IMR-90 (cell line): ENCODE measurements around the gene KRTAP10-10. TPM values are rescaled to one million over a fixed set of nuclear protein-coding genes. Genes with fewer than 3 reads are reported as not detected.

Source experiments
- ATAC-seq: fragments of 200-7000 bp; cut with Tn5 transposase; 2 replicates; pipeline ENCODE4 v1.9.1; 2020; ENCODE audit warnings: low read depth, mild to moderate bottlenecking, moderate library complexity
- BruUV-seq: library from RNA; stranded (reverse); fragments of 400-500 nt; replicated peaks from 2 replicates; lab custom pipeline; 2021; lab: Mats Ljungman, UMichigan
- CTCF ChIA-PET: fragments of 300-600 bp; formaldehyde crosslinking; extraction: SDS; loops from one replicate; lab custom pipeline; 2021; ENCODE audit warnings: antibody characterized with exemption; lab: Yijun Ruan, JAX
- POLR2A ChIA-PET: fragments of 300-600 bp; sonication (Branson Sonifier 250); formaldehyde crosslinking; loops from one replicate; lab custom pipeline; 2022; ENCODE audit warnings: antibody characterized with exemption; ENCODE audit not compliant: unreplicated experiment; lab: Charles Lee
- DNase-seq: peaks from one replicate; pipeline ENCODE4 v3.0.0; 2013
- H2AFZ ChIP-seq: replicated peaks from 2 replicates; pipeline ENCODE3; 2013; ENCODE audit warnings: low read length, mild to moderate bottlenecking; ENCODE audit not compliant: poor library complexity
- H2AK5ac ChIP-seq: 2 replicates; pipeline ENCODE4 v1.6.1; 2013; ENCODE audit warnings: low read depth, low read length, inconsistent platforms
- H2AK9ac ChIP-seq: replicated peaks from 2 replicates; pipeline ENCODE3; 2013; ENCODE audit warnings: mild to moderate bottlenecking, low read depth, low read length, moderate library complexity; ENCODE audit not compliant: poor library complexity
- H2BK120ac ChIP-seq: 2 replicates; pipeline ENCODE4 v1.6.1; 2013; ENCODE audit warnings: low read depth, low read length, inconsistent platforms
- H2BK15ac ChIP-seq: 3 replicates; pipeline ENCODE4 v1.6.1; 2013; ENCODE audit warnings: low read depth, low read length, inconsistent platforms
- H2BK20ac ChIP-seq: 2 replicates; pipeline ENCODE4 v1.6.1; 2013; ENCODE audit warnings: low read depth, mild to moderate bottlenecking, inconsistent platforms, low read length, moderate library complexity
- H2BK5ac ChIP-seq: 2 replicates; pipeline ENCODE4 v1.6.1; 2013; ENCODE audit warnings: mild to moderate bottlenecking, low read depth, low read length, inconsistent platforms; ENCODE audit not compliant: poor library complexity, severe bottlenecking
- H3K14ac ChIP-seq: replicated peaks from 2 replicates; pipeline ENCODE4 v1.6.1; 2013; ENCODE audit warnings: low read depth, low read length, inconsistent platforms
- H3K18ac ChIP-seq: 2 replicates; pipeline ENCODE4 v1.6.1; 2013; ENCODE audit warnings: low read depth, low read length, control low read depth
- H3K23ac ChIP-seq: 2 replicates; pipeline ENCODE4 v1.6.1; 2013; ENCODE audit warnings: low read depth, low read length, inconsistent platforms
- H3K27ac ChIP-seq: 2 replicates; pipeline ENCODE4 v1.5.1; 2013; ENCODE audit warnings: mild to moderate bottlenecking, control low read depth, low read length; ENCODE audit not compliant: insufficient read depth
- H3K27me3 ChIP-seq: 2 replicates; pipeline ENCODE4 v1.6.1; 2013; ENCODE audit warnings: low read length; ENCODE audit not compliant: control insufficient read depth, insufficient read depth
- H3K36me3 ChIP-seq: 2 replicates; pipeline ENCODE4 v1.6.1; 2013; ENCODE audit warnings: low read length, mixed read lengths; ENCODE audit not compliant: control insufficient read depth, insufficient read depth
- H3K4ac ChIP-seq: 2 replicates; pipeline ENCODE4 v1.6.1; 2013; ENCODE audit warnings: low read depth, low read length, inconsistent platforms
- H3K4me1 ChIP-seq: 2 replicates; pipeline ENCODE4 v1.6.1; 2013; ENCODE audit warnings: low read length, mixed read lengths; ENCODE audit not compliant: control insufficient read depth, insufficient read depth
- H3K4me2 ChIP-seq: 2 replicates; pipeline ENCODE4 v1.6.1; 2013; ENCODE audit warnings: low read depth, mild to moderate bottlenecking, control low read depth, low read length, moderate library complexity
- H3K4me3 ChIP-seq: 2 replicates; pipeline ENCODE4 v1.5.1; 2013; ENCODE audit warnings: low read depth, mild to moderate bottlenecking, control low read depth, low read length, moderate library complexity; ENCODE audit not compliant: insufficient read depth
- H3K56ac ChIP-seq: 2 replicates; pipeline ENCODE4 v1.6.1; 2013; ENCODE audit warnings: low read length, inconsistent platforms; ENCODE audit not compliant: insufficient read depth; ENCODE audit errors: extremely low read depth
- H3K79me1 ChIP-seq, 2 experiments: 2 replicates each; pipeline ENCODE4 v1.6.1; 2013; ENCODE audit warnings: low read length in 2 of 2, inconsistent platforms in 1 of 2, low read depth in 1 of 2
- H3K9ac ChIP-seq: 2 replicates; pipeline ENCODE4 v1.6.1; 2013; ENCODE audit warnings: low read depth, low read length, control low read depth
- H3K9me1 ChIP-seq: 2 replicates; pipeline ENCODE4 v1.6.1; 2013; ENCODE audit warnings: low read length, inconsistent platforms; ENCODE audit not compliant: insufficient read depth
- H3K9me3 ChIP-seq: 2 replicates; pipeline ENCODE4 v1.6.1; 2013; ENCODE audit warnings: low read length; ENCODE audit not compliant: control insufficient read depth, insufficient read depth
- H4K20me1 ChIP-seq: 2 replicates; pipeline ENCODE4 v1.6.1; 2013; ENCODE audit warnings: low read length, inconsistent platforms; ENCODE audit not compliant: insufficient read depth
- H4K5ac ChIP-seq: 2 replicates; pipeline ENCODE4 v1.6.1; 2013; ENCODE audit warnings: mild to moderate bottlenecking, low read depth, low read length, control low read depth
- H4K8ac ChIP-seq, 2 experiments: 2 replicates each; pipeline ENCODE4 v1.6.1; 2013; ENCODE audit warnings: low read depth in 2 of 2, low read length in 2 of 2, control low read depth in 1 of 2, inconsistent platforms in 1 of 2
- H4K91ac ChIP-seq: 2 replicates; pipeline ENCODE4 v1.6.1; 2013; ENCODE audit warnings: low read depth, low read length, inconsistent platforms; ENCODE audit not compliant: insufficient read depth
- BHLHE40 ChIP-seq: fragments of 150-350 bp; IDR thresholded peaks from 2 replicates; pipeline ENCODE4 v1.6.1; 2016; ENCODE audit warnings: mild to moderate bottlenecking, low read depth, low read length
- CHD1 ChIP-seq: IDR thresholded peaks from 2 replicates; pipeline ENCODE4 v1.6.1; 2012; ENCODE audit warnings: low read depth, low read length, improper control_type of control experiment
- CTCF ChIP-seq: conservative IDR thresholded peaks from 2 replicates; pipeline ENCODE4 v1.5.1; 2012; ENCODE audit warnings: mild to moderate bottlenecking, low read depth, low read length, improper control_type of control experiment
- ELK1 ChIP-seq: fragments of 150-350 bp; IDR thresholded peaks from 2 replicates; pipeline ENCODE4 v1.6.1; 2016; ENCODE audit warnings: low read depth, mild to moderate bottlenecking, low read length, moderate library complexity, borderline replicate concordance
- MAFK ChIP-seq: IDR thresholded peaks from 2 replicates; pipeline ENCODE4 v1.6.1; 2012; ENCODE audit warnings: low read depth, low read length, improper control_type of control experiment
- MAZ ChIP-seq: IDR thresholded peaks from 2 replicates; pipeline ENCODE4 v1.6.1; 2012; ENCODE audit warnings: low read depth, mild to moderate bottlenecking, low read length, improper control_type of control experiment, moderate library complexity, borderline replicate concordance
- MXI1 ChIP-seq: IDR thresholded peaks from 2 replicates; pipeline ENCODE4 v1.6.1; 2012; ENCODE audit warnings: low read depth, mild to moderate bottlenecking, low read length, moderate library complexity, borderline replicate concordance
- NFE2L2 ChIP-seq: fragments of 150-350 bp; IDR thresholded peaks from 2 replicates; pipeline ENCODE4 v1.6.1; 2016; ENCODE audit warnings: low read depth, mild to moderate bottlenecking, low read length
- RCOR1 ChIP-seq: IDR thresholded peaks from 2 replicates; pipeline ENCODE4 v1.6.1; 2012; ENCODE audit warnings: mild to moderate bottlenecking, low read length, improper control_type of control experiment; ENCODE audit not compliant: insufficient replicate concordance
- USF2 ChIP-seq: fragments of 150-350 bp; IDR thresholded peaks from 2 replicates; pipeline ENCODE4 v1.6.1; 2017; ENCODE audit warnings: mild to moderate bottlenecking, antibody characterized with exemption, low read length, low read depth
- WGBS, 2 experiments: methylation state at CpG; one replicate each; pipeline versions ENCODE4 v1.1.5 to v1.1.7; 2013; ENCODE audit warnings: missing lambda C conversion rate in 2 of 2; ENCODE audit not compliant: insufficient read length in 1 of 2; ENCODE audit errors: extremely low coverage in 2 of 2; 5-methylcytosine and 5-hydroxymethylcytosine counted together
- dilution Hi-C: fragments of 300-500 bp; cut with HindIII; formaldehyde crosslinking; loops from one replicate; pipeline ENCODE4 v1.14.3; 2018; ENCODE audit warnings: low sequenced_read_pairs; ENCODE audit not compliant: unreplicated experiment
- in situ Hi-C: fragments of 300-500 bp; cut with MboI; formaldehyde crosslinking; loops from 3 replicates; pipeline ENCODE4 v1.14.3; 2019; ENCODE audit warnings: low sequenced_read_pairs, inconsistent platforms, mixed read lengths
- intact Hi-C: fragments of 100-400 bp; cut with micrococcal nuclease; formaldehyde crosslinking; loops from 2 replicates; pipeline ENCODE4 v1.10.0; 2022
- polyA plus RNA-seq, 3 experiments: library from polyadenylated mRNA; depleted of rRNA; stranded (reverse); fragments of >200 nt; gene quantifications; 2 replicates each; pipeline ENCODE4 v1.2.3, GENCODE V29; 2012; ENCODE audit warnings: low replicate concordance in 1 of 3
- total RNA-seq: library from RNA; depleted of rRNA; stranded (reverse); fragments of >200 nt; gene quantifications from 2 replicates; pipeline ENCODE4 v1.2.3, GENCODE V29; 2012

KRTAP10-10 gene
- total and polyA plus RNA-seq, 2 of the 4 experiments (the other 2 are of a cell fraction): not detected

- Histone ChIP-seq H2BK15ac (no peak overlapping the region), H3K27ac (no peak overlapping the region), H2BK20ac (no peak overlapping the region), H3K4ac (no peak overlapping the region), H2AK5ac (no peak overlapping the region), H2AFZ (no peak overlapping the region), H2BK5ac (no peak overlapping the region), H4K8ac (no peak overlapping the region), H3K4me3 (no peak overlapping the region), H3K23ac (no peak overlapping the region), H3K9me3 (peaks cover 13% of the 10 kb centered on the region), H3K56ac (no peak overlapping the region), H3K36me3 (no peaks in the 10 kb centered on the region), H2BK120ac (no peak overlapping the region), H2AK9ac (no peak overlapping the region), H4K91ac (no peak overlapping the region), H3K4me1 (no peaks in the 10 kb centered on the region), H3K27me3 (peaks cover 3% of the 10 kb centered on the region; the same call in 1 of the 2 replicates), H3K18ac (no peak overlapping the region), H3K4me2 (no peak overlapping the region), H3K9me1 (no peaks in the 10 kb centered on the region), H4K5ac (no peak overlapping the region), H3K14ac (no peak overlapping the region), H4K20me1 (no peaks in the 10 kb centered on the region), H3K9ac (no peak overlapping the region), H3K79me1 (no peaks in the 10 kb centered on the region)
- dilution Hi-C loops: no loop called here
- BruUV-seq: no TSS peak
- DNase-seq: no peak
- in situ Hi-C loops: no loop called here
- ChIA-PET POLR2A (no interaction called here), CTCF (no interaction called here)
- intact Hi-C loops: no loop called here
- TF ChIP-seq MAFK (no peak), BHLHE40 (no peak), NFE2L2 (no peak), MAZ (no peak), MXI1 (no peak), CHD1 (no peak), ELK1 (no peak), RCOR1 (no peak), USF2 (no peak), CTCF (no peak)
- no peak for ATAC-seq
- WGBS, 2 experiments: 28% methylated on average over 4 of the region's 20 CpGs; no CpG with 5 or more reads in 1 of the 2 experiments
These were observed 23.0 kb upstream of the KRTAP10-10 start for GRCh38 chr21:44614161-44614631.
